H9 (cell line): ENCODE results near the gene PRDM5. TPM values are rescaled to one million over a fixed set of nuclear protein-coding genes. Genes with fewer than 3 reads are reported as not detected.

Experiments
- DNase-seq: peaks from one replicate; pipeline ENCODE4 v3.0.0-alpha.2; 2017
- H2AFZ ChIP-seq: one replicate; pipeline ENCODE4 v1.6.1; 2013; ENCODE audit warnings: mild to moderate bottlenecking, low read length, control low read depth, moderate library complexity
- H2AK5ac ChIP-seq: 2 replicates; pipeline ENCODE4 v1.6.1; 2013; ENCODE audit warnings: low read length, control low read depth, mixed read lengths; ENCODE audit not compliant: insufficient read length
- H2BK120ac ChIP-seq: one replicate; pipeline ENCODE4 v1.6.1; 2013; ENCODE audit warnings: low read depth, mild to moderate bottlenecking, low read length, control low read depth, inconsistent platforms; ENCODE audit not compliant: poor library complexity, severe bottlenecking
- H2BK12ac ChIP-seq: 2 replicates; pipeline ENCODE4 v1.6.1; 2013; ENCODE audit warnings: low read length, control low read depth, mixed read lengths, low read depth; ENCODE audit not compliant: insufficient read length
- H2BK15ac ChIP-seq: 2 replicates; pipeline ENCODE4 v1.6.1; 2013; ENCODE audit warnings: low read depth, low read length, control low read depth
- H2BK20ac ChIP-seq: one replicate; pipeline ENCODE4 v1.6.1; 2013; ENCODE audit warnings: low read depth, mild to moderate bottlenecking, low read length, control low read depth, inconsistent platforms; ENCODE audit not compliant: poor library complexity, severe bottlenecking
- H2BK5ac ChIP-seq: 2 replicates; pipeline ENCODE4 v1.6.1; 2013; ENCODE audit warnings: low read length, control low read depth, mixed read lengths; ENCODE audit not compliant: insufficient read length
- H3K14ac ChIP-seq: 2 replicates; pipeline ENCODE4 v1.6.1; 2013; ENCODE audit warnings: low read length, control low read depth; ENCODE audit not compliant: insufficient read depth
- H3K18ac ChIP-seq: 2 replicates; pipeline ENCODE4 v1.6.1; 2013; ENCODE audit warnings: low read depth, mild to moderate bottlenecking, mixed read lengths, low read length, control low read depth; ENCODE audit not compliant: insufficient read length
- H3K23ac ChIP-seq: 2 replicates; pipeline ENCODE4 v1.6.1; 2013; ENCODE audit warnings: low read length, control low read depth, mixed read lengths, low read depth; ENCODE audit not compliant: insufficient read length
- H3K23me2 ChIP-seq: 2 replicates; pipeline ENCODE4 v1.6.1; 2013; ENCODE audit warnings: low read depth, mild to moderate bottlenecking, mixed read lengths, low read length, control low read depth; ENCODE audit not compliant: insufficient read length, poor library complexity, severe bottlenecking
- H3K27ac ChIP-seq: 2 replicates; pipeline ENCODE4 v1.5.1; 2013; ENCODE audit warnings: low read length, control low read depth, mixed read lengths, low read depth; ENCODE audit not compliant: insufficient read length
- H3K27me3 ChIP-seq: 2 replicates; pipeline ENCODE4 v1.6.1; 2013; ENCODE audit warnings: low read length, control low read depth, inconsistent platforms; ENCODE audit not compliant: insufficient read depth
- H3K4ac ChIP-seq: 2 replicates; pipeline ENCODE4 v1.6.1; 2013; ENCODE audit warnings: low read depth, mild to moderate bottlenecking, control low read depth, inconsistent platforms, low read length, moderate library complexity
- H3K4me1 ChIP-seq: 2 replicates; pipeline ENCODE4 v1.6.1; 2013; ENCODE audit warnings: low read length, control low read depth, inconsistent platforms; ENCODE audit not compliant: insufficient read depth
- H3K4me2 ChIP-seq: 2 replicates; pipeline ENCODE4 v1.6.1; 2013; ENCODE audit warnings: low read length, control low read depth, mixed read lengths; ENCODE audit not compliant: insufficient read length, insufficient read depth
- H3K56ac ChIP-seq: 2 replicates; pipeline ENCODE4 v1.6.1; 2013; ENCODE audit warnings: low read depth, mild to moderate bottlenecking, mixed read lengths, low read length, control low read depth; ENCODE audit not compliant: insufficient read length
- H3K79me1 ChIP-seq: 2 replicates; pipeline ENCODE4 v1.6.1; 2013; ENCODE audit warnings: low read depth, mild to moderate bottlenecking, moderate library complexity, low read length, control low read depth, inconsistent platforms; ENCODE audit not compliant: insufficient read depth, poor library complexity, severe bottlenecking
- H3K79me2 ChIP-seq: 2 replicates; pipeline ENCODE4 v1.6.1; 2013; ENCODE audit warnings: low read length, control low read depth, inconsistent platforms; ENCODE audit not compliant: insufficient read depth
- H3K9ac ChIP-seq: 2 replicates; pipeline ENCODE4 v1.6.1; 2013; ENCODE audit warnings: low read length, control low read depth, mixed read lengths; ENCODE audit not compliant: insufficient read length; ENCODE audit errors: extremely low read depth
- H3K9me3 ChIP-seq: one replicate; pipeline ENCODE4 v1.6.1; 2013; ENCODE audit warnings: low read depth, low read length, inconsistent platforms; ENCODE audit not compliant: control insufficient read depth
- H3T11ph ChIP-seq: one replicate; pipeline ENCODE4 v1.6.1; 2013; ENCODE audit warnings: mild to moderate bottlenecking, low read length, control low read depth, inconsistent platforms
- H4K20me1 ChIP-seq: one replicate; pipeline ENCODE4 v1.6.1; 2013; ENCODE audit not compliant: control insufficient read depth, insufficient read length, insufficient read depth
- H4K5ac ChIP-seq: 2 replicates; pipeline ENCODE4 v1.6.1; 2013; ENCODE audit warnings: low read depth, mild to moderate bottlenecking, mixed read lengths, low read length, control low read depth; ENCODE audit not compliant: insufficient read length
- H4K8ac ChIP-seq: replicated peaks from 2 replicates; pipeline ENCODE4 v1.6.1; 2013; ENCODE audit warnings: low read length, control low read depth, mixed read lengths, low read depth; ENCODE audit not compliant: insufficient read length
- H4K91ac ChIP-seq: 2 replicates; pipeline ENCODE4 v1.6.1; 2013; ENCODE audit warnings: low read depth, mild to moderate bottlenecking, moderate library complexity, mixed read lengths, low read length, control low read depth; ENCODE audit not compliant: insufficient read length
- H3K27ac Mint-ChIP-seq, 3 experiments: 2 replicates in 2 of 3; 3 replicates in 1 of 3; pipeline ENCODE4 v1.8.0; 2020 to 2021; ENCODE audit warnings: mixed read lengths in 3 of 3, mild to moderate bottlenecking in 1 of 3, moderate library complexity in 1 of 3
- H3K27me3 Mint-ChIP-seq: 2 replicates; pipeline ENCODE4 v1.8.0; 2021; ENCODE audit warnings: low read depth, mild to moderate bottlenecking, moderate library complexity, mixed read lengths
- H3K36me3 Mint-ChIP-seq, 3 experiments: 2 replicates in 2 of 3; 3 replicates in 1 of 3; pipeline ENCODE4 v1.8.0; 2020 to 2021; ENCODE audit warnings: low read depth in 3 of 3, mixed read lengths in 3 of 3; ENCODE audit not compliant: insufficient read depth in 1 of 3
- H3K4me1 Mint-ChIP-seq, 2 experiments: 2 replicates each; pipeline ENCODE4 v1.8.0; 2020; ENCODE audit warnings: mixed read lengths in 2 of 2
- H3K4me3 Mint-ChIP-seq, 2 experiments: 2 replicates in 1 of 2; 3 replicates in 1 of 2; pipeline ENCODE4 v1.8.0; 2020 to 2021; ENCODE audit warnings: mild to moderate bottlenecking in 2 of 2, mixed read lengths in 2 of 2, moderate library complexity in 1 of 2
- H3K9me3 Mint-ChIP-seq, 2 experiments: 2 replicates in 1 of 2; 3 replicates in 1 of 2; pipeline ENCODE4 v1.8.0; 2020; ENCODE audit warnings: mild to moderate bottlenecking in 2 of 2, mixed read lengths in 2 of 2, moderate library complexity in 1 of 2
- CTCF ChIP-seq: fragments of 200-600 bp; sonication (generic); conservative IDR thresholded peaks from 3 replicates; pipeline ENCODE4 v1.8.0; 2021; ENCODE audit warnings: antibody characterized with exemption, mild to moderate bottlenecking
- WGBS: extraction: QIAGEN DNeasy Blood & Tissue Kit; methylation state at CpG from one replicate; pipeline ENCODE4 v1.1.7; 2013; ENCODE audit warnings: missing lambda C conversion rate, low lambda C conversion rate, mixed read lengths; ENCODE audit not compliant: insufficient read length; ENCODE audit errors: extremely low coverage; 5-methylcytosine and 5-hydroxymethylcytosine counted together
- total RNA-seq: library from RNA; stranded (reverse); gene quantifications from 2 replicates; pipeline ENCODE4 v1.2.1, GENCODE V29; 2021

The PRDM5 gene
- total RNA-seq, 1 experiment from 2014 or later: 21.7 TPM

- no peak overlapping the region for H4K8ac ChIP-seq
- H3K79me2 ChIP-seq: no peaks in the 10 kb centered on the region
- no peak overlapping the region for H3K4ac ChIP-seq
- no peaks in the 10 kb centered on the region for H4K20me1 ChIP-seq
- no peak overlapping the region for H2AFZ ChIP-seq
- H3K27ac Mint-ChIP-seq: peak overlapping the region in 2 of 3 experiments; percentile 17 to 62; a peak in 4 of 7 replicates
- no peak overlapping the region for H3K14ac ChIP-seq
- H3K36me3 Mint-ChIP-seq: peaks cover 0 to 2% (median 0%) of the 10 kb centered on the region in 3 experiments; a peak in 1 of 7 replicates
- no peak overlapping the region for H4K5ac ChIP-seq
- H3K4me2 ChIP-seq: no peak overlapping the region
- no peak overlapping the region for H3T11ph ChIP-seq
- H3K27me3 Mint-ChIP-seq: no peaks in the 10 kb centered on the region
- H4K91ac ChIP-seq: no peak overlapping the region
- H2BK15ac ChIP-seq: no peak overlapping the region
- H3K4me1 ChIP-seq: no peaks in the 10 kb centered on the region; the same call in 1 of the 2 replicates
- H3K79me1 ChIP-seq: no peaks in the 10 kb centered on the region
- H2BK20ac ChIP-seq: no peak overlapping the region
- no peak overlapping the region for H3K27ac ChIP-seq
- no peak overlapping the region for H3K4me3 Mint-ChIP-seq
- H3K9me3 Mint-ChIP-seq: no peaks in the 10 kb centered on the region; a peak in 1 of 5 replicates
- H3K9me3 ChIP-seq: no peaks in the 10 kb centered on the region
- H2BK120ac ChIP-seq: no peak overlapping the region
- H3K56ac ChIP-seq: no peak overlapping the region
- no peak overlapping the region for H3K9ac ChIP-seq
- H3K27me3 ChIP-seq: no peaks in the 10 kb centered on the region
- no peak for TF ChIP-seq CTCF
- peaks cover 33 to 34% of the 10 kb centered on the region in 2 experiments for H3K4me1 Mint-ChIP-seq
- H3K18ac ChIP-seq: no peak overlapping the region
- H2AK5ac ChIP-seq: no peak overlapping the region
- H2BK12ac ChIP-seq: no peak overlapping the region
- no peak for DNase-seq
- H3K23me2 ChIP-seq: no peaks in the 10 kb centered on the region
- no peak overlapping the region for H3K23ac ChIP-seq
- no CpG with 5 or more reads among the region's 6 CpGs for WGBS
- H2BK5ac ChIP-seq: no peak overlapping the region
Measured at GRCh38 chr4:120725639-120726580, 196.6 kb downstream of the PRDM5 start.
